ENCODE data around the gene EDEM1. TPM values are rescaled to one million over a fixed set of nuclear protein-coding genes. Genes with fewer than 3 reads are reported as not detected.
A peak's percentile ranks its signal among the peaks of the same experiment; 100 is the strongest.

Gene EDEM1
- total RNA-seq, 1 experiment from 2014 or later = 22.4 TPM

DNA sequence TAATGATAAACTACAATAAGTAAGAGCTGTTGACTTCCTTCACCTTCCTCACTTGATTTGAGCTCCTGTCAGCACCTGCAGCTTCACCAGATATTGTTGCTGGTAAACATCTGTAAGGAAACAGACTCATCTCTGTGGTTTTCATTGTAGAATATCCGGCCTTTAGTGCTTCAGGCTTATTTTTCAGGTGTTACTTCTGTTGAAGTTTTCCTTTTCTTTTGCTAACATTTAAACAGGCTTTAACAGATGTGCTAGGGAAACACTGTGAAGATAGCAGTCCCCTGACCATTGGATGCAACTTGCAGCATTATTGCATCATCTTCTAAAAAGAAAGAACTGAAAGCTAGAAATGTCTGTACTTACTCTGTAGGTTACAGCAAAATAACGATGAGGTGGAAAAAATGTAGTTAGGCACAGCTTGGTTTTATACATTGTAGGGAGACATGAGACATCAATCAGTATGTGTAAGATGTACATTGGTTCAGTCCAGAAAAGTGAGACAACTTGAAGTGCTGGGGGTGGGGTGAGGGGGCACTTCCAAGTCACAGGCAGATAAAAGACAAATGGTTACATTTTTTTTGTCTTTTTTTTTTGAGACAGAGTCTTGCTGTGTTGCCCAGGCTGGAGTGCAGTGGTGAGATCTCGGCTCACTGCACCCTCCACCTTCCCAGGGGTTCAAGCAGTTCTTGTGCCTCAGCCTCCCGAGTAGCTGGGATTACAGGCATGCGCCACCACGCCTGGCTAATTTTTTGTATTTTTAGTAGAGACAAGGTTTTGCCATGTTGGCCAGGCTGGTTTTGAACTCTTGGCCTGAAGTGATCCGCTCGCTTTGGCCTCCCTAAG, 10.2 kb downstream of the EDEM1 start:
- H3K4me3 Mint-ChIP-seq = no peak overlapping the region
- CTCF ChIA-PET = interaction anchor here (0.6 to 1.6 kb wide), 3 partner anchors 15 to 359 kb away, joined by 3 to 6 read pairs (median 5); no protein-coding TSS in a partner anchor
- H3K9me3 Mint-ChIP-seq = no peaks in the 10 kb centered on the region
- peaks cover 51% of the 10 kb centered on the region for H3K4me1 Mint-ChIP-seq
- H3K27me3 Mint-ChIP-seq (ENCODE audit: low read depth) = no peaks in the 10 kb centered on the region
- H3K27ac Mint-ChIP-seq = peak overlapping the region; percentile 96
- POLR2A ChIA-PET = interaction anchor here (1.6 kb wide), 1 partner anchor 16 kb away, joined by 4 read pairs; no protein-coding TSS in a partner anchor
- DNase-seq (ENCODE audit: low spot score) (no peak), ATAC-seq (no peak)
- peak; percentile 73; the same call in 1 of the 2 replicates for TF ChIP-seq ZNF396 (CRISPR knock-in tag; IDR thresholded peaks at IDR 0.05; ENCODE audit: borderline replicate concordance)
- no peak for TF ChIP-seq NFE2L1 (CRISPR knock-in tag; IDR thresholded peaks at IDR 0.05)
- TF ChIP-seq ZNF121 (CRISPR knock-in tag; IDR thresholded peaks at IDR 0.05) = peak; percentile 83
- TF ChIP-seq TP53 (CRISPR knock-in tag; IDR thresholded peaks at IDR 0.05) = no peak
- TF ChIP-seq, protein P1, sequence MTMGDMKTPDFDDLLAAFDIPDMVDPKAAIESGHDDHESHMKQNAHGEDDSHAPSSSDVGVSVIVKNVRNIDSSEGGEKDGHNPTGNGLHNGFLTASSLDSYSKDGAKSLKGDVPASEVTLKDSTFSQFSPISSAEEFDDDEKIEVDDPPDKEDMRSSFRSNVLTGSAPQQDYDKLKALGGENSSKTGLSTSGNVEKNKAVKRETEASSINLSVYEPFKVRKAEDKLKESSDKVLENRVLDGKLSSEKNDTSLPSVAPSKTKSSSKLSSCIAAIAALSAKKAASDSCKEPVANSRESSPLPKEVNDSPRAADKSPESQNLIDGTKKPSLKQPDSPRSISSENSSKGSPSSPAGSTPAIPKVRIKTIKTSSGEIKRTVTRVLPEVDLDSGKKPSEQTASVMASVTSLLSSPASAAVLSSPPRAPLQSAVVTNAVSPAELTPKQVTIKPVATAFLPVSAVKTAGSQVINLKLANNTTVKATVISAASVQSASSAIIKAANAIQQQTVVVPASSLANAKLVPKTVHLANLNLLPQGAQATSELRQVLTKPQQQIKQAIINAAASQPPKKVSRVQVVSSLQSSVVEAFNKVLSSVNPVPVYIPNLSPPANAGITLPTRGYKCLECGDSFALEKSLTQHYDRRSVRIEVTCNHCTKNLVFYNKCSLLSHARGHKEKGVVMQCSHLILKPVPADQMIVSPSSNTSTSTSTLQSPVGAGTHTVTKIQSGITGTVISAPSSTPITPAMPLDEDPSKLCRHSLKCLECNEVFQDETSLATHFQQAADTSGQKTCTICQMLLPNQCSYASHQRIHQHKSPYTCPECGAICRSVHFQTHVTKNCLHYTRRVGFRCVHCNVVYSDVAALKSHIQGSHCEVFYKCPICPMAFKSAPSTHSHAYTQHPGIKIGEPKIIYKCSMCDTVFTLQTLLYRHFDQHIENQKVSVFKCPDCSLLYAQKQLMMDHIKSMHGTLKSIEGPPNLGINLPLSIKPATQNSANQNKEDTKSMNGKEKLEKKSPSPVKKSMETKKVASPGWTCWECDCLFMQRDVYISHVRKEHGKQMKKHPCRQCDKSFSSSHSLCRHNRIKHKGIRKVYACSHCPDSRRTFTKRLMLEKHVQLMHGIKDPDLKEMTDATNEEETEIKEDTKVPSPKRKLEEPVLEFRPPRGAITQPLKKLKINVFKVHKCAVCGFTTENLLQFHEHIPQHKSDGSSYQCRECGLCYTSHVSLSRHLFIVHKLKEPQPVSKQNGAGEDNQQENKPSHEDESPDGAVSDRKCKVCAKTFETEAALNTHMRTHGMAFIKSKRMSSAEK (CRISPR knock-in tag; IDR thresholded peaks at IDR 0.05; ENCODE audit: borderline replicate concordance) = no peak
- TF ChIP-seq ZNF423 (CRISPR knock-in tag; IDR thresholded peaks at IDR 0.05) = no peak
- no peak for TF ChIP-seq ESRRA (CRISPR knock-in tag; IDR thresholded peaks at IDR 0.05; ENCODE audit: borderline replicate concordance)
- peak; percentile 99 for TF ChIP-seq GABPB1 (CRISPR knock-in tag; IDR thresholded peaks at IDR 0.05)
- TF ChIP-seq TEAD1 (CRISPR knock-in tag; IDR thresholded peaks at IDR 0.05) = no peak
- H3K36me3 Mint-ChIP-seq = peaks cover 39% of the 10 kb centered on the region

DNA sequence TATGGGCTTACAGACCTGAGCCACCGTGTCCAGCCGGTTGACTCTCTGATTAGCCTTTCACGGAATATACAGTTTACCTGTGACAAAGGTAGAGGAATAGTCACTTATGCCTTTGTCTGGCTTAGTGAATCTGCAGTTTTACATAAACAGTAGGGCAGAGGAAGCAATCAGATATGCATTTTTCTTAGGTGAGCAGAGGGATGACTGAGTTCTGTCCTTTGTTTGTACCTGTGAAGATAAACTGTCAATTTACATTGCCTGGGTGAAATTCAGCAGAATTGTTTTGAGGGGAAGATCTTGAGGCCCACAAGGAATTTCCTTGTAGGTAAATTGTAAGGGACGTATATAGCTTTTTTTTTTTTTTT, 10.8 kb downstream of the EDEM1 start:
- H3K4me3 Mint-ChIP-seq = no peak overlapping the region
- H3K27ac Mint-ChIP-seq = peak overlapping the region; percentile 86
- peak; percentile 40 for ATAC-seq
- H3K36me3 Mint-ChIP-seq = peaks cover 45% of the 10 kb centered on the region
- no peaks in the 10 kb centered on the region for H3K27me3 Mint-ChIP-seq (ENCODE audit: low read depth)
- TF ChIP-seq, protein P2, sequence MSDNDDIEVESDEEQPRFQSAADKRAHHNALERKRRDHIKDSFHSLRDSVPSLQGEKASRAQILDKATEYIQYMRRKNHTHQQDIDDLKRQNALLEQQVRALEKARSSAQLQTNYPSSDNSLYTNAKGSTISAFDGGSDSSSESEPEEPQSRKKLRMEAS (CRISPR knock-in tag; IDR thresholded peaks at IDR 0.05) = no peak
- TF ChIP-seq JUN (CRISPR knock-in tag; IDR thresholded peaks at IDR 0.05) = no peak
- no peak for TF ChIP-seq NR3C1 (CRISPR knock-in tag; conservative IDR thresholded peaks at IDR 0.05; ENCODE audit: low read depth)
- DNase-seq (ENCODE audit: low spot score) = no peak
- ChIA-PET POLR2A (interaction anchor here (1.6 kb wide), 1 partner anchor 15 kb away, joined by 4 read pairs; no protein-coding TSS in a partner anchor), CTCF (interaction anchor here (0.6 to 0.9 kb wide), 2 partner anchors 14 to 219 kb away, joined by 3 to 4 read pairs; no protein-coding TSS in a partner anchor)
- H3K9me3 Mint-ChIP-seq = no peaks in the 10 kb centered on the region
- peaks cover 48% of the 10 kb centered on the region for H3K4me1 Mint-ChIP-seq

DNA sequence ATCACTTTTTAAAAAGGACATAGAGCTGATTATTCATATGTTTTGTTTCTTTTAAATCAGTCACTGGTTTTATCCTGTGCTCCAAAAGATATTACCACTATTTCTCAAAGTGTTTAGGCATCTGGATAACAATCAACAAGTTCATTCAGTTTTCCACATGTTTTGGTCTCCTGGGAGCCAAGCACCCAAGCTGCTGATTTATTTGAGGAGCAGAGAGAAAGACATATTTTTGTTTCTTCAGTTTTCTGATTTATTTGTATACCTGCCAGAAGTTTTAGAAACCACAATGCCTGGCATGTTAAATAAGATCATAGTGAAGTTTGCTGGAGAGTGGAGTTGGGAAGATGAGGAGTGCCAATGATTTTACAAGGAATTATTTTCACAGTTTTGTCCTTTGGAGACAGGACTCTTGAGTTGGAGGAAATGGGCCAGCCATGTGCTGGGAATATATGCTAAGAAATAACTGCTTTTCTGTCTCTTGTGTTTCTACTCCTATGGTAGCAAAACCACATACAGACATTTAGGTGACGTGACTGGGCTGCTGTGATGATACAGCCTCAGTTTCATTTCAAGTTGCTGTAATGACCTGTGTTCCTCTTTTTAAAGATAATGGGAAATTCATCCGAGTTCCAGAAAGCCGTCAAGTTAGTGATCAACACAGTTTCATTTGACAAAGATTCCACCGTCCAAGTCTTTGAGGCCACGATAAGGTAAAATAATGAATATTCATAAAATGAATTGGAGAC, 11.7 kb downstream of the EDEM1 start:
- H3K36me3 Mint-ChIP-seq = peaks cover 44% of the 10 kb centered on the region
- H3K4me1 Mint-ChIP-seq = peaks cover 48% of the 10 kb centered on the region
- H3K27ac Mint-ChIP-seq = peak overlapping the region; percentile 93
- no peak overlapping the region for H3K4me3 Mint-ChIP-seq
- ChIA-PET POLR2A (no interaction called here), CTCF (interaction anchor here (0.6 to 0.9 kb wide), 2 partner anchors 15 to 220 kb away, joined by 3 to 4 read pairs; no protein-coding TSS in a partner anchor)
- no peaks in the 10 kb centered on the region for H3K27me3 Mint-ChIP-seq (ENCODE audit: low read depth)
- no peak for ATAC-seq
- DNase-seq (ENCODE audit: low spot score) = no peak
- H3K9me3 Mint-ChIP-seq = no peaks in the 10 kb centered on the region
- TF ChIP-seq KAT7 (CRISPR knock-in tag; IDR thresholded peaks at IDR 0.05; ENCODE audit: borderline replicate concordance) (no peak), ZNF138 (CRISPR knock-in tag; conservative IDR thresholded peaks at IDR 0.05) (no peak), SP1 (CRISPR knock-in tag; conservative IDR thresholded peaks at IDR 0.05) (no peak), TCF7 (CRISPR knock-in tag; IDR thresholded peaks at IDR 0.05; ENCODE audit: low read depth) (no peak), MXD4 (CRISPR knock-in tag; IDR thresholded peaks at IDR 0.05; ENCODE audit: borderline replicate concordance) (no peak), NFATC4 (CRISPR knock-in tag; IDR thresholded peaks at IDR 0.05) (no peak), CREM (CRISPR knock-in tag; IDR thresholded peaks at IDR 0.05) (no peak), SOX15 (CRISPR knock-in tag; IDR thresholded peaks at IDR 0.05) (no peak), ESRRA (CRISPR knock-in tag; IDR thresholded peaks at IDR 0.05; ENCODE audit: borderline replicate concordance) (no peak), TEAD4 (CRISPR knock-in tag; IDR thresholded peaks at IDR 0.05) (no peak), ZNF425 (CRISPR knock-in tag; conservative IDR thresholded peaks at IDR 0.05) (no peak), FOXP1 (CRISPR knock-in tag; IDR thresholded peaks at IDR 0.05; ENCODE audit: borderline replicate concordance) (no peak), ETV6 (CRISPR knock-in tag; IDR thresholded peaks at IDR 0.05) (no peak), CBFB (CRISPR knock-in tag; IDR thresholded peaks at IDR 0.05; ENCODE audit: low read depth) (no peak)
- TF ChIP-seq, protein P2 (CRISPR knock-in tag; IDR thresholded peaks at IDR 0.05) = no peak

Measured in WTC11 (cell line).